CD14-positive monocyte (primary cell): ENCODE results near the gene RIPOR3. TPM values are rescaled to one million over a fixed set of nuclear protein-coding genes. Genes with fewer than 3 reads are reported as not detected.

ENCODE experiments used
- DNase-seq, 3 donors: peaks; one replicate each; pipeline ENCODE4 v3.0.0-alpha.2; 2011 to 2022
- H2AFZ ChIP-seq: 2 replicates; pipeline ENCODE4 v1.6.0; 2012; ENCODE audit warnings: mild to moderate bottlenecking, low read depth, low read length, inconsistent platforms; ENCODE audit not compliant: insufficient read depth, poor library complexity, severe bottlenecking
- H3K27ac ChIP-seq, 2 donors: 1 replicate in 1 of 2; 2 replicates in 1 of 2; pipeline ENCODE4 v1.5.1; 2012 to 2013; ENCODE audit warnings: low read length in 2 of 2, control low read depth in 1 of 2, inconsistent platforms in 1 of 2, low read depth in 1 of 2, mild to moderate bottlenecking in 1 of 2
- H3K27me3 ChIP-seq, 2 donors: one replicate each; pipeline versions ENCODE4 v1.6.0 to v1.6.1; 2011 to 2013; ENCODE audit warnings: low read length in 2 of 2; ENCODE audit not compliant: control insufficient read depth in 2 of 2, insufficient read depth in 2 of 2
- H3K36me3 ChIP-seq, 2 donors: replicated peaks in 1 of 2; 1 replicate in 1 of 2; 2 replicates in 1 of 2; pipeline versions ENCODE4 v1.5.1 to v1.6.1; 2012 to 2013; ENCODE audit warnings: low read length in 2 of 2, control low read depth in 1 of 2, inconsistent platforms in 1 of 2, mild to moderate bottlenecking in 1 of 2; ENCODE audit not compliant: insufficient read depth in 2 of 2, control insufficient read depth in 1 of 2
- H3K4me1 ChIP-seq, 2 donors: 1 replicate in 1 of 2; 2 replicates in 1 of 2; pipeline versions ENCODE4 v1.5.1 to v1.6.1; 2012 to 2013; ENCODE audit warnings: low read length in 2 of 2, control low read depth in 1 of 2, inconsistent platforms in 1 of 2, mild to moderate bottlenecking in 1 of 2, moderate library complexity in 1 of 2; ENCODE audit not compliant: insufficient read depth in 2 of 2, control insufficient read depth in 1 of 2
- H3K4me2 ChIP-seq: replicated peaks from 2 replicates; pipeline ENCODE3; 2012; ENCODE audit warnings: low read length, moderate library complexity, mild to moderate bottlenecking; ENCODE audit not compliant: poor library complexity, severe bottlenecking; ENCODE audit errors: extremely low read depth
- H3K4me3 ChIP-seq, 3 experiments: fragments of 200-600 bp in 1 of 3; sonication (generic) in 1 of 3; replicated peaks in 1 of 3; 1 replicate in 2 of 3; 2 replicates in 1 of 3; pipeline ENCODE4 v1.5.1; 2011 to 2013; ENCODE audit warnings: low read length in 3 of 3, mild to moderate bottlenecking in 3 of 3, control low read depth in 2 of 3, low read depth in 2 of 3, inconsistent platforms in 1 of 3, moderate library complexity in 1 of 3
- H3K79me2 ChIP-seq: 2 replicates; pipeline ENCODE4 v1.6.0; 2012; ENCODE audit warnings: mild to moderate bottlenecking, control low read depth, inconsistent platforms, low read length, moderate library complexity; ENCODE audit not compliant: insufficient read depth
- H3K9ac ChIP-seq: 2 replicates; pipeline ENCODE4 v1.6.0; 2017; ENCODE audit warnings: low read length, mild to moderate bottlenecking; ENCODE audit not compliant: insufficient read depth, poor library complexity, severe bottlenecking
- H3K9me3 ChIP-seq, 2 donors: replicated peaks in 1 of 2; 1 replicate in 1 of 2; 2 replicates in 1 of 2; pipeline versions ENCODE4 v1.5.1 to v1.6.1; 2012 to 2013; ENCODE audit warnings: low read length in 2 of 2, control low read depth in 1 of 2; ENCODE audit not compliant: control insufficient read depth in 1 of 2, insufficient read depth in 1 of 2
- H4K20me1 ChIP-seq: 2 replicates; pipeline ENCODE4 v1.6.0; 2012; ENCODE audit warnings: mild to moderate bottlenecking, low read length, control low read depth, moderate library complexity; ENCODE audit not compliant: insufficient read depth
- H3K27ac Mint-ChIP-seq, 7 donors: one replicate each; pipeline ENCODE4 v1.8.0; 2020; ENCODE audit warnings: mild to moderate bottlenecking in 7 of 7, mixed read lengths in 7 of 7, moderate library complexity in 6 of 7, inconsistent platforms in 2 of 7
- H3K27me3 Mint-ChIP-seq, 3 donors: one replicate each; pipeline ENCODE4 v1.8.0; 2021 to 2022; ENCODE audit warnings: low read depth in 3 of 3, mild to moderate bottlenecking in 3 of 3, mixed read lengths in 3 of 3, moderate library complexity in 3 of 3, inconsistent platforms in 1 of 3
- H3K36me3 Mint-ChIP-seq, 2 donors: one replicate each; pipeline ENCODE4 v1.8.0; 2020; ENCODE audit warnings: mixed read lengths in 2 of 2, inconsistent platforms in 1 of 2, mild to moderate bottlenecking in 1 of 2
- H3K4me1 Mint-ChIP-seq: one replicate; pipeline ENCODE4 v1.8.0; 2020; ENCODE audit warnings: mild to moderate bottlenecking, mixed read lengths
- H3K4me3 Mint-ChIP-seq, 2 donors: one replicate each; pipeline ENCODE4 v1.8.0; 2020; ENCODE audit warnings: mild to moderate bottlenecking in 2 of 2, mixed read lengths in 2 of 2, moderate library complexity in 1 of 2
- H3K9me3 Mint-ChIP-seq, 7 donors: one replicate each; pipeline ENCODE4 v1.8.0; 2020 to 2022; ENCODE audit warnings: mixed read lengths in 7 of 7, mild to moderate bottlenecking in 6 of 7, moderate library complexity in 6 of 7, inconsistent platforms in 2 of 7
- CTCF ChIP-seq: fragments of 200-600 bp; IDR thresholded peaks from one replicate; pipeline ENCODE4 v1.8.0; 2022; ENCODE audit warnings: antibody characterized with exemption, mild to moderate bottlenecking
- WGBS: methylation state at CpG from one replicate; pipeline ENCODE4 v1.1.5; 2013; ENCODE audit warnings: missing lambda C conversion rate; ENCODE audit not compliant: insufficient coverage; 5-methylcytosine and 5-hydroxymethylcytosine counted together
- intact Hi-C, 2 donors: fragments of 100-400 bp; cut with micrococcal nuclease; formaldehyde crosslinking; loops; one replicate each; pipeline versions ENCODE4 v1.15.0 to v1.15.1; 2023
- polyA plus RNA-seq, 3 donors: library from polyadenylated mRNA; depleted of rRNA in 1 of 3; unstranded in 2 of 3; stranded (reverse) in 1 of 3; fragments of 300-500 nt in 2 of 3; fragments of >200 nt in 1 of 3; fragmentation: Illumina TruSeq in 2 of 3; gene quantifications; 1 replicate in 2 of 3; 2 replicates in 1 of 3; pipeline ENCODE4 v1.2.3, GENCODE V29; 2012 to 2021

The RIPOR3 gene
- polyA plus RNA-seq, 3 donors, result not detected

GRCh38 chr20:50605136-50605535 lies 86.2 kb downstream of the RIPOR3 start:
- Histone ChIP-seq H3K79me2 (no peaks in the 10 kb centered on the region), H3K4me2 (no peak overlapping the region), H3K4me1 (no peaks in the 10 kb centered on the region), H3K9ac (no peak overlapping the region), H3K9me3 (no peaks in the 10 kb centered on the region), H2AFZ (no peak overlapping the region), H3K4me3 (no peak overlapping the region), H3K27ac (no peak overlapping the region), H3K27me3 (no peaks in the 10 kb centered on the region), H3K36me3 (no peaks in the 10 kb centered on the region), H4K20me1 (no peaks in the 10 kb centered on the region)
- no peak for DNase-seq
- peaks cover 0 to 3% (median 0%) of the 10 kb centered on the region in 7 donors for H3K9me3 Mint-ChIP-seq
- H3K36me3 Mint-ChIP-seq, result no peaks in the 10 kb centered on the region
- H3K4me1 Mint-ChIP-seq, result no peaks in the 10 kb centered on the region
- no peak overlapping the region for H3K4me3 Mint-ChIP-seq
- intact Hi-C loops, result no loop called here
- H3K27ac Mint-ChIP-seq, result no peak overlapping the region
- no peak for TF ChIP-seq CTCF
- H3K27me3 Mint-ChIP-seq, result peaks cover 1 to 5% (median 2%) of the 10 kb centered on the region in 3 donors
- WGBS, result 100% methylated on average over 1 of the region's 5 CpGs

DNA sequence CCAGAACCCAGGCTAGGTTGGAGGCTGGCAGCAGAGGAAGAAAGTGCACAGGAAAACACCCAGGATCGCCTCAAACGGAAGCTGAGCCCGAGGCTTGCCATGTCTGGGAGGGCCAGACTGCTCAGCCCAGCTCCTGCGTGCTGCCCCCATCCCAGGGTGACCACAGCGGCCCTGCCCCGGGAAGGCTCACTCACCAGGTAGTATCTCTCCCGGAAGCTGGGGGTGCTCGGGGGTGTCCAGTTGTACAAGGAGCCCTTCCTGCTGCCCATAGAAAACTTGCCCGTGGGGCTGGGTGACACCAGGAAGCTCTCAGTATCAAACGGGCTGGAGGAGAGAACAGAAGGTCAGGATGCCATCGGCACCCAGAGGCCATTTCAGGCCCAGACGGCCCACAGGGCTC lies 86.9 kb downstream of the RIPOR3 start:
- no peak overlapping the region for H3K27ac Mint-ChIP-seq
- peaks cover 1 to 5% (median 3%) of the 10 kb centered on the region in 3 donors for H3K27me3 Mint-ChIP-seq
- Histone ChIP-seq H3K9ac (no peak overlapping the region), H3K27ac (no peak overlapping the region), H3K36me3 (no peaks in the 10 kb centered on the region), H3K4me2 (no peak overlapping the region), H4K20me1 (no peaks in the 10 kb centered on the region), H3K4me1 (no peaks in the 10 kb centered on the region), H3K27me3 (no peaks in the 10 kb centered on the region), H3K4me3 (no peak overlapping the region), H3K79me2 (no peaks in the 10 kb centered on the region), H2AFZ (no peak overlapping the region), H3K9me3 (no peaks in the 10 kb centered on the region)
- H3K4me3 Mint-ChIP-seq, result no peak overlapping the region
- intact Hi-C loops, result no loop called here
- H3K9me3 Mint-ChIP-seq, result peaks cover 0 to 3% (median 0%) of the 10 kb centered on the region in 7 donors
- no peak for DNase-seq
- over 99% methylated on average over 7 of the region's 12 CpGs for whole genome bisulfite sequencing
- H3K4me1 Mint-ChIP-seq, result no peaks in the 10 kb centered on the region
- TF ChIP-seq CTCF, result no peak
- no peaks in the 10 kb centered on the region for H3K36me3 Mint-ChIP-seq
